ENCODE measurements around the gene ASIC3. TPM values are rescaled to one million over a fixed set of nuclear protein-coding genes. Genes with fewer than 3 reads are reported as not detected.

ASIC3 gene
- total RNA-seq, 1 experiment from 2014 or later = 1.1 TPM

DNA sequence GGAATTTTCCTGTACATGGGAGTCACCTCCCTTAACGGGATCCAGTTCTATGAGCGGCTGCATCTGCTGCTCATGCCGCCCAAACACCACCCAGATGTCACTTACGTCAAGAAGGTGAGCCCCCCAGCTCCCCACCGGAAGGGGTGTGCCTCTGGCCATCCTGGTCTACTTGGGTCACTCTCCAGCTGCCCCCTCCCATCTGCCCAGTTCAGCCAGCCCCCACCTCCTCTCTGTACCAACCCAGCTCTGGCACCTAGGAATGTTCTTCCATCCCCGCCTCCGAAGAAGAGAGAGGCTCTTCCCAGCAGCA, 27.3 kb downstream of the ASIC3 start:
- H3K4me3 ChIP-seq (ENCODE audit: low read depth, low read length) = no peak overlapping the region
- CTCF ChIA-PET = no interaction called here
- 0 out of 2 replicates have a peak, but pooled peaks cover 5% of the 10 kb centered on the region for H3K4me1 ChIP-seq
- no peaks in the 10 kb centered on the region for H3K9me3 Mint-ChIP-seq (ENCODE audit: unreplicated experiment)
- H3K36me3 ChIP-seq (ENCODE audit: control insufficient read depth, insufficient read depth, low read length) = no peaks in the 10 kb centered on the region
- H3K27me3 Mint-ChIP-seq (ENCODE audit: insufficient read depth, unreplicated experiment) = no peaks in the 10 kb centered on the region
- H3K36me3 Mint-ChIP-seq (ENCODE audit: insufficient read depth, unreplicated experiment) = peaks cover 93% of the 10 kb centered on the region
- H3K27ac Mint-ChIP-seq (ENCODE audit: unreplicated experiment) = peak overlapping the region; percentile 51
- H3K4me3 Mint-ChIP-seq (ENCODE audit: unreplicated experiment) = no peak overlapping the region
- BruUV-seq (replicated peaks) = no TSS peak
- TF ChIP-seq, protein P1, sequence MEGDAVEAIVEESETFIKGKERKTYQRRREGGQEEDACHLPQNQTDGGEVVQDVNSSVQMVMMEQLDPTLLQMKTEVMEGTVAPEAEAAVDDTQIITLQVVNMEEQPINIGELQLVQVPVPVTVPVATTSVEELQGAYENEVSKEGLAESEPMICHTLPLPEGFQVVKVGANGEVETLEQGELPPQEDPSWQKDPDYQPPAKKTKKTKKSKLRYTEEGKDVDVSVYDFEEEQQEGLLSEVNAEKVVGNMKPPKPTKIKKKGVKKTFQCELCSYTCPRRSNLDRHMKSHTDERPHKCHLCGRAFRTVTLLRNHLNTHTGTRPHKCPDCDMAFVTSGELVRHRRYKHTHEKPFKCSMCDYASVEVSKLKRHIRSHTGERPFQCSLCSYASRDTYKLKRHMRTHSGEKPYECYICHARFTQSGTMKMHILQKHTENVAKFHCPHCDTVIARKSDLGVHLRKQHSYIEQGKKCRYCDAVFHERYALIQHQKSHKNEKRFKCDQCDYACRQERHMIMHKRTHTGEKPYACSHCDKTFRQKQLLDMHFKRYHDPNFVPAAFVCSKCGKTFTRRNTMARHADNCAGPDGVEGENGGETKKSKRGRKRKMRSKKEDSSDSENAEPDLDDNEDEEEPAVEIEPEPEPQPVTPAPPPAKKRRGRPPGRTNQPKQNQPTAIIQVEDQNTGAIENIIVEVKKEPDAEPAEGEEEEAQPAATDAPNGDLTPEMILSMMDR (IDR thresholded peaks at IDR 0.05; ENCODE audit: insufficient read depth in 1 of 2, low read depth in 1 of 2, low read length in 1 of 2, severe bottlenecking in 1 of 2, unreplicated experiment in 1 of 2) = no peak
- peak in 1 of 2 experiments; percentile 38 for DNase-seq
- no peaks in the 10 kb centered on the region for H3K9me3 ChIP-seq
- H3K4me1 Mint-ChIP-seq (ENCODE audit: low read depth, unreplicated experiment) = no peaks in the 10 kb centered on the region
- no peaks in the 10 kb centered on the region for H3K27me3 ChIP-seq (replicated peaks; ENCODE audit: control insufficient read depth, insufficient read depth, low read length)
- intact Hi-C loops (cut with micrococcal nuclease; ENCODE audit: unreplicated experiment) = no loop called here
- POLR2A ChIA-PET = interaction anchor here (0.5 kb wide), 1 partner anchor 302 kb away, joined by 3 read pairs; no protein-coding TSS in a partner anchor

- intact Hi-C loops (cut with micrococcal nuclease; ENCODE audit: unreplicated experiment) = no loop called here
- CTCF ChIA-PET = interaction anchor here (0.6 kb wide), 1 partner anchor 11 kb away, joined by 4 read pairs; no protein-coding TSS in a partner anchor
- H3K36me3 Mint-ChIP-seq (ENCODE audit: insufficient read depth, unreplicated experiment) = peaks cover 92% of the 10 kb centered on the region
These were observed 27.7 kb downstream of the ASIC3 start for GRCh38 chr7:151075978-151076426.

DNA sequence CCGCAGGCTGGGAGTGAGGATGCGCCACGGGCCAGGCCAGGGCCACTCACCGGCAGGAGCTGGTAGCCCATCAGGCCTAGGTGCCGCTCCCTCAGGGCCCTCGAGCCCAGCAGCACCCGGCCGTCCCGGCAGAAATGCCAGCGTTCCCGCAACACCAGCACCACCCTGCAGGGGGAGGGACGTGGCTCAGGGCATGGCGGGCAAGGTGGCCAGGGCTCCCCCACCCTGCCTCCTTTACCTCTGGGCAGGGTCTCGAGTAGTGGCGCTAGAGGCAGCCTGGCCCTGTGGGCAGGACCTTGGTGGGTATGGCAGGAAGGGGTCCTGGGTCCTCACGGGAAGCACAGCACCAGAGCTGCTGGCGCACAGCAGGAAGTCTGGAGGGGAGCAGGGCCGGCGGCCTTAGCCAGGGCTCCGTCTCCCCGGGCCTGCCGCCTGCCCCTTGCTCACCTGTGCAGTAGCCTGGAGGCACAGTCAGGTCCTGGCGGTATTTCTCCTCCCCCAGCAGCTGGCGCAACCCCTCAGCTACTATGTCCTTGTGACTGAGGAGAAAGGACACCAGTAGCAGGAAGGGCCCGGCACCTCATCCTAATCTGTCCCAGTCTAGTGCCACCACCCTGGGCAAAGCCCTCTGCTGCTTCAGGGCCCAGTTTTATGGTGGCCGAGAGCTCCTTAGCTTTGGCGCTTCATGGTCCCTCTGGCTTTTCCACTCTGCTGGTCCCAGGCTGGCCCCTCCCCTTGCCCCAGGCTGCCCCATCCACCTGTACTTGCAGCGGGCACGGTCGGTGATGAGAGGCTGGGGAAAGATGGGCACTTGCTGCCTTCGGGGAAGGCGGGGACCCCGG, 28.8 kb downstream of the ASIC3 start:
- no peaks in the 10 kb centered on the region for H3K4me1 Mint-ChIP-seq (ENCODE audit: low read depth, unreplicated experiment)
- no TSS peak for BruUV-seq (replicated peaks)

More at GRCh38 chr7:151075978-151076426, 27.7 kb downstream of the ASIC3 start:
- Mint-ChIP-seq H3K4me3 (ENCODE audit: unreplicated experiment) (no peak overlapping the region), H3K27ac (ENCODE audit: unreplicated experiment) (peak overlapping the region; percentile 51), H3K4me1 (ENCODE audit: low read depth, unreplicated experiment) (no peaks in the 10 kb centered on the region), H3K27me3 (ENCODE audit: insufficient read depth, unreplicated experiment) (no peaks in the 10 kb centered on the region), H3K9me3 (ENCODE audit: unreplicated experiment) (no peaks in the 10 kb centered on the region)
- Histone ChIP-seq H3K9me3 (no peaks in the 10 kb centered on the region), H3K27me3 (replicated peaks; ENCODE audit: control insufficient read depth, insufficient read depth, low read length) (no peaks in the 10 kb centered on the region), H3K4me3 (ENCODE audit: low read depth, low read length) (no peak overlapping the region), H3K4me1 (peaks cover 6% of the 10 kb centered on the region; the same call in 1 of the 2 replicates), H3K36me3 (ENCODE audit: control insufficient read depth, insufficient read depth, low read length) (no peaks in the 10 kb centered on the region)
- BruUV-seq (replicated peaks) = TSS peak; percentile 43
- POLR2A ChIA-PET = interaction anchor here (0.5 to 1.2 kb wide), 3 partner anchors 13 to 302 kb away, joined by 3 read pairs; no protein-coding TSS in a partner anchor
- peak in 1 of 2 experiments; percentile 31 for DNase-seq
- TF ChIP-seq, protein P1 (IDR thresholded peaks at IDR 0.05; ENCODE audit: insufficient read depth in 1 of 2, low read depth in 1 of 2, low read length in 1 of 2, severe bottlenecking in 1 of 2, unreplicated experiment in 1 of 2) = no peak

More for the DNA sequence above, 28.8 kb downstream of the ASIC3 start:
- Histone ChIP-seq H3K4me3 (ENCODE audit: low read depth, low read length) (no peak overlapping the region), H3K36me3 (ENCODE audit: control insufficient read depth, insufficient read depth, low read length) (no peaks in the 10 kb centered on the region), H3K4me1 (peaks cover 17% of the 10 kb centered on the region), H3K9me3 (no peaks in the 10 kb centered on the region), H3K27me3 (replicated peaks; ENCODE audit: control insufficient read depth, insufficient read depth, low read length) (no peaks in the 10 kb centered on the region)
- peak; percentile 48 to 74 for DNase-seq
- ChIA-PET CTCF (interaction anchor here (0.7 kb wide), 1 partner anchor 14 kb away, joined by 3 read pairs; no protein-coding TSS in a partner anchor), POLR2A (interaction anchor here (0.7 to 1.2 kb wide), 3 partner anchors 9 to 49 kb away, joined by 3 to 5 read pairs (median 3); partner anchors contain the start of gene ABCB8)
- Mint-ChIP-seq H3K27me3 (ENCODE audit: insufficient read depth, unreplicated experiment) (no peaks in the 10 kb centered on the region), H3K4me3 (ENCODE audit: unreplicated experiment) (no peak overlapping the region), H3K36me3 (ENCODE audit: insufficient read depth, unreplicated experiment) (peaks cover 82% of the 10 kb centered on the region), H3K27ac (ENCODE audit: unreplicated experiment) (no peak overlapping the region), H3K9me3 (ENCODE audit: unreplicated experiment) (no peaks in the 10 kb centered on the region)
- TF ChIP-seq, protein P1 (IDR thresholded peaks at IDR 0.05; ENCODE audit: insufficient read depth in 1 of 2, low read depth in 1 of 2, low read length in 1 of 2, severe bottlenecking in 1 of 2, unreplicated experiment in 1 of 2) = peak; percentile 33 to 44
- intact Hi-C loops (cut with micrococcal nuclease; ENCODE audit: unreplicated experiment) = no loop called here

All from Caco-2 (cell line).